ENCODE results near the gene ALKBH5.

Gene ALKBH5

DNA sequence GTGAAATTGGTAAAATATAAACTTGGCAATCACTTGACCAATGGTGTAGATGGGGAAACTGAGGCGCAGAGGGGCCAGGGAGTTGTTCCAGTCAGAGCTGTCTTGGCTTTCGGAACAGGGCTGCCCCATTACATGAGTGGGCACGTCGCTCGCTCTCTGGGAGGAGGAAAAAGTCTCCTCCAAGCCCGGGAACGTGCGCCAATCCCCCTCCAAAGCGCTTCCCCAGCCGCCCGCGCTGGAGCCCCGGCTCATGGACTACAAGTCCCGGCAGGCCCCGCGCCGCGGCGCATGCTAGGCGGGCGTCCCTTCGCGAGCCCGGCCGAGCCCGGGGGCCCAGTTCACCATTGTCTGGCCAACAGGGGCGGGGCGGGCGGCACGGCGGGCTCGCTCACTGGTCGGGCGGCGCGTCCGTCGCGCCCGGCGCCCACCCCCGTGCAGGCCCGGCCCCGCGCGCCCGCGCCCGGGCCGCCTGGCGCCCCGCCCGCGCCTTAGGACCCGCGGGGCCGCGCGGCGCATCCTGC is 41.6 kb downstream of the ALKBH5 start, which contains the start of gene LLGL1:
Gene LLGL1, plus strand, starts transcription at position 515 of the 521 bp plus-strand sequence. CDS start 48 bp downstream, outside the sequence.
- DNase-seq = peak; percentile 98

DNA sequence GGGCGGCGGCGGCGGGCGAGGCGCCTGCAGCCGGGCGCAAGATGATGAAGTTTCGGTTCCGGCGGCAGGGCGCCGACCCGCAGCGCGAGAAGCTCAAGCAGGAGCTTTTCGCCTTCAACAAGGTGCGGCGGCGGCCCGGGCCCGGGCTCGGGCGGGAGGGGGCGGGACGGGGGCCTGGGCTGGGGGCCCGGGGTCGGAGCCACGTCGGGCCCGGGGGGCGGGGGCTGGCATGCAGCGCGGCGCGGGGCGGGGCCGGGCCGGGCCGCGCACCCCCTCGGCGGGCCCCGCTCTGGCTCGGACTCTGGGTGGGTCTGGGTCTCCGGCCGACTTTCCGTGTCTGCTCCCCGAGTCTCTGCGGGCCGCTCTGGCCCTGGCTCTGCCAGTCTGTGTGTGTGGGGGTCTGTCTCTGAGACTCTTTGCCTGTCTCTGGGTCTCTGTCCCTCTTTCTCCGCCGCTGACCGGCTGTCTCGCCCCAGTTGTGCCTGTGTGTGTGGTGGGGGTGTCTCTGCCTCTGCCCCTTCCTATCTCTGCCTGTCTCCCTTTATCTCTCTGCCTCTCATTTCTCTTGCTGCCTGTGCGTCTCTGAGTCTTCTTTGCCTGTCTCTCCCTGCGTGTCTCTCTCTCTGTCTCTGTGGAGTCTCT is 42.1 kb downstream of the ALKBH5 start:
- peak; percentile 16 for DNase-seq

DNA sequence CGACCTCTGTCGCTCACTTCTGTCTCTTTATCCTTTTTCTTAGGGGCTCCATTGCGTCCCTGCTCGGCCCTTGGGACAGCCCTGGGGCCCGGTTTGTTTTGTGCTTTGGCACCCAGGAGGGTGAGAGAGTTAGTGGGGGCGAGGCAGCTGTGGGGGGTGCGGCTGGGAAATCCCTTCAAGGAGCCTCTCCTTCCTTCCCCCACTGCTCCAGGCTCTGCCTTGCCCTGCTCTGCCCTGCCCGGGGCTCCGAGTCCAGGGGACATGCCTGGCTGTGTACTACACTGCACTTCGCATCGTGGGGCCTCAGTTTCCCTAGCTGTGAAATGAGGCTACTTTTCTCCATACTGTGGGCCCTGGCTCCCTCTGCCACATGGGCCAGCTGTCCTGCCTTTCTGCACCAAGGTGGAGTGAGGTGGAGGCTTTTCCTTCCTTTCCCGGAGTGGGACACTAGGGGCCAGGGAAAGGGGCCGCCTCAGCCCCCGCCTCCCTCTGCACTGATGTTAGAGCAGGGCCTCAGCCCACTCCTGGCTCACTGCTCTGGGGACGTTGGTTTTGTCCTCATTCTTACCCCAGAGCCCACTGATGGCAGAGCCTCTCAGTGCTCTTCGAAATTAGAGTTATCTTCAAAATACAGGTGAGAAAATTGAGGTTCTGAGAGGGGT is 42.8 kb downstream of the ALKBH5 start:
- no peak for DNase-seq

DNA sequence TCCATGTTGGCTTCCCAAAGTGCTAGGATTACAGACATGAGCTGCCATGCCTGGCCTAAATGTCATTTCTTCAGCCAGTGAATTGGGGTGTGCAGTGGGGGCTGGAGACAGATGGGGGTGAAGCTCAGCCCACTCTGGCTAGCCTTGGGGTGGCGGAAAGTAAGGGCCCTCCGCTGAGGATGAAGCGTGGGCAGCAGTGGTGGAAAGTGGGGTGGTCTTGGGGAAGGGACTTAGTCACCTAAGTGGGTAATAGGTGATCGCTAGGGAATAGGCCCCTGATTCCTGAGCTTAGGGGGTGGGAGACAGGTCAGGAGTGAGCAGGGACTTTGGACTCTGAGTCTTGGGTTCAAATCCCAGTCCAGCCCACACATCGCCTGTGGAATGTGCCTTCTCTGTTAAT is 44.0 kb downstream of the ALKBH5 start:
- no peak for DNase-seq

DNA sequence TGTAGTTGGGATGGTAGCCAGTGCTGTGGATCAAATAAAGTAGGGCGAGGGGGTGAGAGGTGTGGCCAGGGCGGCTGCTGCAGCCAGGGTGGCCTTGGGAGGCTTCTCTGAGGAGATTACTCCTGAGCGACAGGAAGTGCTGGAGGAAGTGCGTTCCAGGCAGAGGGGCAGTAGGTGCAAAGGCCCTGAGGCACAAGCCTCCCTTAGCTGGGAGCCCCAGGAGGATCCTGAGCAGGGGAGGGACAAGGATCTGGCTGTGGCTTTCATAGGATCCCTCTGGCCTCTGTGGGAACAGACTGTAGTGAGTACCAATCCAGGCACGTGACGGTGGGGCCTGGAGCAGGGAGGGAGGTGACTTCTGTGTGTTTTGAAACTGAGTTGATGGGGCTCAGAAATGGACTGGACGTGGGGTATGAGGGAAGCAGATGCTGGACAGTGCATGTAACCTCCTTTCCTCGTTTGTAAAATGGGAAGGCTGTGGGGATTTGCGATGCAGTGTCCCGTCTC is 44.6 kb downstream of the ALKBH5 start:
- no peak for DNase-seq

DNA sequence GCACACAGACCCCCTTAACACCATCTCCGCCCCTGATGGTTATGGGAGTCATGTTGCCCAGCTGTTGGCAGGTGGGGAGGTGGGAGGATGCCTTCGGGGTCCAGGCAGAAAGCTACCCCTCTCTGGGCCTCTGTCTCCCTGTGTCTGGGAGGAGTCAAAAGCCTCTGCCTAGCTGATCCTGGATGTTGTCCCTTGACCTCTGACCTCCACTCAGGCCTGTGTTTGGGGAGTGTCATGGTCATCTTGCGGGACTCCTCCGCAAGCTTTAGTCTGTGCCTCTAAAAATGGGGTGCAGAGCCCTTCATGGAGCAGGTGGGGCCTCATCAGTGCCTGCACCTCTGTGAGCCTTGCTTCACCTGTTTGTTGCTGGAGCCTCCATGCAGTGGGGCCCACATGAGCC is 45.6 kb downstream of the ALKBH5 start:
- no peak for DNase-seq

DNA sequence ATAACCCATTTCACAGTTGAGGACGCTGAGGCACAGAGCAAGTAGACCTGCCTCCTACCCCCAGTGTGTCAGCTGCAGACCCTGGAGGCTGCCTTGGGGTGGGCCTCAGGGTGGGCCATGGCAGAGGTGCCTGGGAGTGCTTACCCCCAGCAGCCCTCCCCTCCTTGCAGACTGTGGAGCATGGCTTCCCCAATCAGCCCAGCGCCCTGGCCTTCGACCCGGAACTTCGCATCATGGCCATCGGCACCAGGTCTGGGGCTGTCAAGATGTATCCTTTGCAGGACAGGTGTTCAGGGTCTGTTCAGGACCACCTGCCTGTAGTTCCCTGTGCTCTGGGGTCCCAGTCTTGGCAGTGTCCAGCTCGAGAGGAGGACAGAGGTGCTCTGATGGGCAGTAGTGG is 46.1 kb downstream of the ALKBH5 start:
- no peak for DNase-seq

DNA sequence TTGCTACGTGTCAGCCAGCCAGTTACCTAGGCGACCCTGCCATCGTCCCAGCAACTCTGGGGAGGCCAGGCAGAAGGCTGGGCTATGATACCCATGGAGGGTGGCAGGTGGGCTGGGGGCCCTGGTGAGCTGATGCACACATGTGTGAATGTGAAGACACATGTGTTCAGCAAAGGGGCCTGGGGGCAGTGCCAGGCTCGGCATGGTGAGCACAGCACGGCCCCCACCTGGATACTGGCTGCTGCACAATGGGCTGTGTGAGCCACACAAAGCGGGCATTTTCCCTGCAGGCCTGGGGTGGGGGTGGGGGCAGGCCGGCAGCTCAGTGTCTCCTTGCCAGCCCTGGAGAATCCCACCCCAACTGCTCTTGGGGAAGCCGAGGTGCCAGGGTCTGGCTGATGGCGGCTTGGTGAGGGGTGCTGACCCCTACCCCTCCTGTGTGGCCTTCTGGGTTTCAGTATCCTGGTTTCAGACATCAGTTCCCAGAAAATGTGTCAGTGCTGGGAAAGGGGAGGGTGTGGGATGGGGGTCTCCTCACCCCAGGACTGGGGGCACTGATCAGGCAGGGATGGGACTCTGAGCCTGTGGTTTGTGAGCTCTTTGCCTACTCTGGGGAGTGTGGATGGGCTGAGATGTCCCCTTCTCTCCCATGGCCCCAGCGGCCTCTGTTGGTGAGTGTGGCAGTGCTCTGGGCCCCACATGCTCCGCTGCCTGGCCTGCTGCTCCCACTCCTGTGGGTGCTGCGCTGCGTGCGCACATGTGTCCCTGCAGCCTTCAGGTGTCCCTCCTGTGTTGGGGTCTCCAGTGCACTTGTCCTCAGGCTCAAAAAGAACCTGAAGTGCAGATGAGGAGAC is 46.9 kb downstream of the ALKBH5 start:
- no peak for DNase-seq

DNA sequence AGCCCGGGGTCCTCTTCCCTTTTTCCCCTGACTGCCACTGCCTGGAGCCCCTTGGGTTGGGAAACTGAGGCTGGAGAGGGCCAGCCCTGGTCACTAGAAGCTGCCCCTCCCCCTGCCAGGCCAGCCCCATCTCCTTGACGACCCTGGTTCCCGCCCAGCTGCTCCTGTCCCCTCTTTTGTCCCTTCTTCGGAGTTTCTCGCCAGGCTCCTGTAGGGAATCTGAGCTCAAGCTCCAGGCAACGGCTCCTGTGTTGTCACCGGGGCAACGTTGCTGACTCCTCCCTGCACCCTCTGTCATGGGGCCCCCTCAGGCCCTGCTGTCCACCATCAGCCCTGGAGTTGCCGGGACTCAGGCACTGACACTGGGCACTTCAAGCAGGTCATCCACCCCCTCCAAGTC is 47.5 kb downstream of the ALKBH5 start:
- no peak for DNase-seq

DNA sequence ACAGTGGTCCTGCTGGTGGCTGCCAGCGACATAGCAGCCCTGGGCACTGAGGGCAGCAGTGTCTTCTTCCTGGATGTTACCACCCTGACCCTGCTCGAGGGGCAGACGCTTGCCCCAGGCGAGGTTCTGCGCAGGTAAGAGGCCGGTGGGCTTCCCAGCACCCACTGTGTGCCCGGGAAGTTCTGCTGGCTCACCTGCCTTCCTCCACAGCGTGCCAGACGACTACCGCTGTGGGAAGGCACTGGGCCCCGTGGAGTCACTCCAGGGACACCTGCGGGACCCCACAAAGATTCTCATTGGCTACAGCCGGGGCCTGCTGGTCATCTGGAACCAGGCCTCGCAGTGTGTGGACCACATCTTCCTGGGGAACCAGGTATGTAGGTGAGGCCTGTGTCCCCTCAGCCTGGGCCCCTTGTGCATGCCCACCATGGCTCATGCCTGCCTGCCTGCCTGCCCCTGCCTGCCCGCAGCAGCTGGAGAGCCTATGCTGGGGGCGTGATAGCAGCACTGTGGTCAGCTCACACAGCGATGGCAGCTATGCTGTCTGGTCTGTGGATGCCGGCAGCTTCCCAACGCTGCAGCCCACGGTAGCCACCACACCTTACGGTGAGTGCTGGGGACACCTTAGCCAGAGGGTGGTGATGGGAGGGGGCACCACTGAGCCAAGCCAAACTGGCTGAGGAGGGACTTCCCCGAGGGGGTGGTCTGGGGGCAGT is 50.3 kb downstream of the ALKBH5 start:
- no peak for DNase-seq

DNA sequence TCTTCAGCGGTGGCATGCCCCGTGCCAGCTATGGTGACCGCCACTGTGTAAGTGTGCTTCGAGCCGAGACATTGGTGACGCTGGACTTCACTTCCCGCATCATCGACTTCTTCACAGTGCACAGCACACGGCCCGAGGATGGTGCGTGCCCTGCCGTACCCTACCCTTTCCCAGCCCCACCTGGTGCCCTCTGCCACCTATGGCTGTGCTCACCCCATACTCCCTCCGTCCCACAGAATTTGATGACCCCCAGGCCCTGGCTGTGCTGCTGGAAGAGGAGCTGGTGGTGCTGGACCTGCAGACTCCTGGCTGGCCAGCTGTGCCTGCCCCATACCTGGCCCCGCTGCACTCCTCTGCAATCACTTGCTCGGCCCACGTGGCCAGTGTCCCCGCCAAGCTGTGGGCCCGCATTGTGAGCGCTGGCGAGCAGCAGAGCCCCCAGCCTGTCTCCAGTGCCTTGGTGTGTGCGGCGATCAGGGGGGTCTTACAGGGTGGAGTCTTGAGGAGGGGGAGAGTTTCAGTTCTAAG is 51.3 kb downstream of the ALKBH5 start:
- no peak for DNase-seq

DNA sequence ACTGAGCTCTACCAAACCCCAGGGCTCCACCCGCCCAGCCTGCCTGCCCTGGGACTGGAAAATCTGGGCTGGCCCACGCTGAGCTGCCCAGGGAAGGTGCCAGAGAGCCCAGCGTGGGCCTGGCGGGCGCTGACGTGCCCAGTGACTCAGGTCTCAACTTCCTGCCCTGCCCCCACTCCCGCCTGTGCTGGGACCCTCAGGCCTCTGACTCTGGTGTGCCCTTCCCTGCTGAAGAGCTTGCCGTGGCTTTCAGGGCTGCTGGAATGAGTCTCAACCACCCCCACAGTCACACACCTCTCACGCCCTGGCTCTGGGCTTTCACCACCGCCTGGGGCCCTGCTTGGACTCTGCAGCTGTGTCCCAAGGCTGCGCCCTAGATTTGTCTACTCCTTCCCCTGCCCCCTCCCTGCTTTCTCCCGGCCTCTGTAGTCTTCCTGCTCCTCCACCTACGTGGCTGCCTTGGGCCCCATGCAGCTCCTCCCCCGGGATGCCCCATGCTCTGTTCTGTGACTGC is 52.2 kb downstream of the ALKBH5 start:
- DNase-seq = peak; percentile 32

DNA sequence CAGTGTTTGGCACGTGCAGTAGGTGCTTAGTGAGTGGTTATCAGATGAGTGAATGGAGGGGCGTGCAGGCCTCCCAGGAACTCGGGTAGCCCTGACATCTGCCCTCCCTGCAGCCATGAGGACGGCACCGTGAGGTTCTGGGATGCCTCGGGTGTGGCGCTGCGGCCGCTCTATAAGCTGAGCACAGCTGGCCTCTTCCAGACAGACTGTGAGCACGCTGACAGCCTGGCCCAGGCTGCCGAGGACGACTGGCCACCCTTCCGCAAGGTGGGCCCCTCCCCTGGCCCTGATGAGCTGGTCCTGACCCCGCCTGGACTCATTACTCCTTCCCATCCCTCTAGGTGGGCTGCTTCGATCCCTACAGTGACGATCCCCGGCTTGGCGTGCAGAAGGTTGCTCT is 52.9 kb downstream of the ALKBH5 start:
- DNase-seq = no peak

DNA sequence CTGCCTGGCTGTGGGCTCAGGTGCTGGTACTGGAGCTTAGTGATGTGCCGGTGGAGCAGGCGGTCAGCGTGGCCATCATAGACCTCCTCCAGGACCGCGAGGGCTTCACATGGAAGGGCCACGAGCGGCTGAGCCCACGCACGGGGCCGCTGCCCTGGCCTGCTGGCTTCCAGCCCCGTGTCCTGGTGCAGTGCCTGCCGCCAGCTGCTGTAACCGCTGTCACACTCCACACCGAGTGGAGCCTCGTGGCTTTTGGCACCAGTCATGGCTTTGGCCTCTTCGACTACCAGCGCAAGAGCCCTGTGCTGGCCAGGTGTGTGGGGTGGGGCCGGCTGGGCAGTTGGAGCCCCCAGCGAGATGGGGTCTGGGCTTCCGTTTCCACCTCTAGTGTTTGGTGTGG is 53.8 kb downstream of the ALKBH5 start:
- DNase-seq = no peak

DNA sequence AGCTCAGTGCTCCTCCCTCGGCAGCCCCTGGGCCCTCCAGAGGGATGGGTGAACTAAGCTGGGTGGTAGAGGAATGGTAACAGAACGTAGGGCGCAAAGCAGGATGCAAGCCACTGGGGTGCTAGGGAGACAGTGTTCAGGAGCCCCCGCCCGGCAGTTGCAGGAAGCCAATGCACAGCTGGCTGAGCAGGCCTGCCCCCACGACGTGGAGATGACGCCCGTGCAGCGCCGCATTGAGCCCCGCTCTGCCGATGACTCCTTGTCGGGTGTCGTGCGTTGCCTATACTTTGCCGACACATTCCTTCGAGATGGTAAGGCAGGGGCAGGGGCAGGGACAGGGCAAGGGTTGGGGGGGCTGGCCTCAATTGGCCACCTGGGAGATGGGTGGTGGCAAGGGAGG is 54.7 kb downstream of the ALKBH5 start:
- DNase-seq = no peak

DNA sequence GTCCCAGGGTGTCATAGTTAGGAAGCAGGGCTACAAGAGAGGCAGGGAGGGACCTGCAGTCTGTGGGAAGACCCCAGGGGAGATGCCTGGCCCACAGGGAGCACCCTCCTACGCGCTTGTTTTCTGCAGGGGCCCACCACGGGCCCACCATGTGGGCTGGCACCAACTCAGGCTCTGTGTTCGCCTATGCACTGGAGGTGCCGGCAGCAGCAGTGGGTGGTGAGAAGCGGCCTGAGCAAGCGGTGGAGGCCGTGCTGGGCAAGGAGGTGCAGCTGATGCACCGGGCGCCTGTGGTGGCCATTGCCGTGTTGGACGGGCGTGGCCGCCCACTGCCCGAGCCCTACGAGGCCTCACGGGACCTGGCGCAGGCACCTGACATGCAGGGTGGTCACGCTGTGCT is 56.8 kb downstream of the ALKBH5 start:
- DNase-seq = no peak

DNA sequence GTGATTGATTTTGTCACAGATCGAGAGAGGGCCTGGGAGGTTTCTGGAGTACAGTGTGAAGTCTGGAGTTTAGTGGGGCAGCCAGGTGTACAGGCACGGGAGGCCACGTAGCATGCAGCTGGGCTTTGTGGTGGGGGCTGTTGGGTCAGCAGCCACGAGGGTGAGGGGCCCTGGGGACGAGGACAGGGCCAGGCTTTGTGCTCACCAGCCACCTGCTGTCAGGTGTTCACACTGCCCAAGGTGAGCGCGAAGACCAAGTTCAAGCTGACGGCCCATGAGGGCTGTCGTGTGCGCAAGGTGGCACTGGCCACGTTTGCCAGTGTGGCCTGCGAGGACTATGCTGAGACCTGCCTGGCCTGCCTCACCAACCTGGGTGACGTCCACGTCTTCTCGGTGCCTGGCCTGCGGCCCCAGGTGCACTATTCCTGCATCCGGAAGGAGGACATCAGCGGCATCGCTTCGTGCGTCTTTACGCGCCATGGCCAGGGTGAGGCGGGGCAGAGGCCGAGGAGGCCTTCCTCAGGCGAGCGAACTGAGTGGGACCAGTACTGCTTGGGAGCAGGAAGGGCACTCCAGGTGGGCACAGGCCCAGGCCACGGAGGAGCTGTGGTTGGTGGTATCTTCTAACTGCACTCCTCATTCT is 57.7 kb downstream of the ALKBH5 start:
- no peak for DNase-seq

DNA sequence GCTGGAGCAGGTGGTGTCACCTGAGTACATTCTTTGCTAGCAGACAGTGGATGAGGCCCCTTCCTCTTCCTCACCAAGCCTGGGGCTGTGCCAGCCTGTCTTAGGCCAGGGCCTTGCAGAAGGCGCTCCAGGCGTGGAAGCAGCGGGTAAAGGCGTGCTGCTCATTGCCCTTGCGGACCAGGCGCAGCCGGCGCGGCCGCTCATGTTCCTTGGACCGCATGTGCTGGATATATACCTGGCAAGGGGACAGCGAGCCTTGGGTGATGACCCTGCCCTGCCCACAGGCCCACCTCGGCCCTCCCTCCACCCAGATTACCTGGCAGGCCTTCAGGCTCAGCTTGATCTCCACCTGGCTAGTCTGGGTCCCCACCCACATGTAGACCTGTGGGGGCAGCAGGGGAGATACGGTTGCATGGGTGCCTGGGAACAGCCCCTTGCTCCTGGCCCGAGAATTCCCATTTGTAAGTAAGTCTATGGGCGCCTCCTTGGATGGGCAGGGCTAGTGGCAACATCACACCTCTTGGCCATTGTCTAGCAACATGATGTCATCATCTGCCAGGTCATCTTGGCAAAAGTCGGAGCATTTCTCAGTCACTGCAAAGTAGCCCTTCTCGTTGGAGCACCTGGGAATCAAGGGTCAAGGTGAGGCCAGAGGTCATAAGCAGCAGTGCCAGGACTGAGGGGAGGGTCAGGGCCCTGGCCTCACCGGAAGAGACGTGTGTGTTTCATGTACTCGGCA is 61.6 kb downstream of the ALKBH5 start:
- DNase-seq = no peak

DNA sequence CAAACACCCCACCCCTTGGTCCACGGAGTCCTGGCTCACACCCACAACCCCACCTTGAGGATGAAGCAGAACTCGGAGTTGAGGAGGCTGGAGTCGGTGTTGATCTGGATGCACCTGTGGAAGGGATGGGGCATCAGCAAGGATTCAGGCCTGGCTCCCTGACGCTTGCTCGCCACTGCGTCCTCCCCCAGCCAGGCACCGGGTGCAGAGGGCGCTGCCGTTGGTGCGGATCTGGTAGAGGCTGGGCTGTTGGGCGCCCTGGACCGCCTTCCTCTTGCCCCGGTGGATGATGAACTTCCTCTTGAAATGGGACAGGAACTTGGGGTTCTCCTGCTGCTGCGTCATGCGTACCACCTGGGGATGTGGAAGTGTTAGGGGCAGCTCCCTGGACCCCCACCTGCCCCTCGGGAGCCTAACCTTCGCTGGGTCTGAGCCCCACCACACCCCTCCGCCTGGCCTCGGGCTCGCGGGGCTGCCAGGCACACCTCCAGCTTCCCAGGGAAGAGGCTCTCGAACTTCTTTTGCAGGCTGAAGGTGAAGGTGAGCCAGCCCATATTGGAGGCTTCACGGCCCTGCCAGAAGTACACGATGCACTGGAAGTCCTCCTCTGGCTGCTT is 62.6 kb downstream of the ALKBH5 start:
- no peak for DNase-seq

DNA sequence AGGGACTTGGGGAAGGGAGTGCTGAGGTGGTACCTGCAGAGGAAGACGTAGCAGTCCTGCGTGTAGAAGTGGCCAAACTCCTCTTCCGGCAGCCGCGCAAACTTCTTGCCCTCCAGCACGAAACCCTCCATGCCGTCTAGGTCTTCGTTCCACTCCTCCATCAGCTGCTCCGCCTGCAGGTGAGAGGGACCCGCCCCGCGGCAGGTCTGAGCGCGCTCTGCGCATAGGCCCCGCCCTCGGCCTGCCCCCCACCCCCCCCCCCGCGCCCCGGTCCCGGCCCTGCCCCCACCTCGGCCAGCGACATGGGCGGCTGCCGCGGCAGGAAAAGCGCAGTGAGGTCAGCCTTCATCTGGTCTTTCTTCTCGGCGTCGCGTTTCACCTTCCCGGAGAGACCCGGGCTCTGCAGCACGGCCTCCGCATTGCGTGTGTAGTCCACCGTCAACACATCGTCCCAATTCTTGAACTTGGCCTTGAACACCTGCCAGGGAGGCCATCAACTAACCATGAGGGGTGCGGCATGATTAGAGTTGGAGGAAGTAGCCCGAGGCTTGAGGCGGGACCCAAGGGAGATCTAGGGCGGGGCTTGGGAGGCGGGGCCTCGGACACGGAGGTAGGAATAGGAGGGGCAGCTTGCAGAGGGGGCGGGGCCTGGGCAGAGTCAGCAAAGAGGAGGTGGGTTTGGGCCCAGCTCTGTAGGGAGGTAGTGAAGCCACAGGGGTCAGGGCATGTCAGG is 63.4 kb downstream of the ALKBH5 start:
- DNase-seq = peak; percentile 33

Measured in activated CD4-positive, alpha-beta T cell treated with anti-CD3 and anti-CD28 coated beads, Interleukin-10, Interleukin-2, amounts not matched to agents 100 ng/mL and 50 ng/mL, durations not matched to agents 16 hours and 8 hours (primary cell).